Activated gamma-delta T cell treated with Interleukin-2 at 50 U/mL for 16 hours (primary cell): ENCODE results near the gene ZNF565.
A peak's percentile ranks its signal among the peaks of the same experiment; 100 is the strongest.
"Not testable (repeated sequence)": the region's sequence is repeated elsewhere in the genome, so short reads cannot be mapped to it uniquely, and the experiment has no call there.

Experiments used
- DNase-seq: peaks from one replicate; pipeline ENCODE4 v3.0.0-alpha.2; 2020

ZNF565 gene

DNA sequence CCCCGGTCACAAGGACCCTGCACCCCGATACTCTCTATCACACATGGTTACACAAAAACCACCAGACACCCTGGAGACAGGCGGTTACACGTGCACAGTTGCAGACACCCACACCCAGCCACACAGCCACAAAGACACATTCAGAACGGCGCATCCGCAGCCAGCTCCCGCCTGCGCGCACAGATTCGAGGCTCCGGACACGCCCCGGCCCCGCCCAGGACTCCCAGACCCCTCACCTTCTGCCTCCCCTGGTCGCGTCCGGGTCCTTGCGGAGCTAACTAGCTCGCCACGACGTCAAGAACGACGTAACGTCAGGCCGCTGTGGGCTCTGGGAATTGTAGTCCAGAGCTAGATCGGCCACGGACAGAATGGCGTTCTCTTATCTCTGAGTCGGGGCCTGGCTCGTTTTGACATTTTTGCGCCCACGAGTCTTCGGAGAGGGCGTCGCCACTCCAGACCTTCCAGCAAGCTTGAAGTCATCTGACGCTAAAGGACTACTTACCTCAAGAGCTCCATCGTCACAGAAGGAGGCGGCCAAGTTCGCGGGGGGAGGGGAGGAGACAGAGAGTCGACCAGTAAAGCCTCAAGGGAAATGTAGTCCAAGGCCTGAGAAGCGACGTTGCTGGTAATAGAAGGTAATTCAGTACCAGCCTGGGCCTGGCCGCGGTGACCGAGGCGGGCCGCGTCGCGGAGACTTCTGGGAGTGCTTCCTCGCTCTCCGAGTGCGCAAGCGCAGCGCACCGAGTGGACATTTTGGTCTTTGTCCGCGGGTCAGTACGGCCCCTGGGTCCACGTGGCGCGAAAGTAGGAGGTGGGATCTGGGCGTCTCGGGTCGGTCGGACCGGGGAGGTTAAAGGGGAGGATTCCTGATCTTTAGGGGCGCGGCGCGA is at the start of gene ZNF565, which contains the start of gene ZNF146:
Gene ZNF565 (minus strand): TSS at position 280 of the 890 bp plus-strand sequence. CDS start 12,680 bp downstream, outside the sequence.
Gene ZNF146 (plus strand): TSS at position 721 of the 890 bp plus-strand sequence. CDS start 21,335 bp downstream, outside the sequence.
- DNase-seq = peak; percentile 94

DNA sequence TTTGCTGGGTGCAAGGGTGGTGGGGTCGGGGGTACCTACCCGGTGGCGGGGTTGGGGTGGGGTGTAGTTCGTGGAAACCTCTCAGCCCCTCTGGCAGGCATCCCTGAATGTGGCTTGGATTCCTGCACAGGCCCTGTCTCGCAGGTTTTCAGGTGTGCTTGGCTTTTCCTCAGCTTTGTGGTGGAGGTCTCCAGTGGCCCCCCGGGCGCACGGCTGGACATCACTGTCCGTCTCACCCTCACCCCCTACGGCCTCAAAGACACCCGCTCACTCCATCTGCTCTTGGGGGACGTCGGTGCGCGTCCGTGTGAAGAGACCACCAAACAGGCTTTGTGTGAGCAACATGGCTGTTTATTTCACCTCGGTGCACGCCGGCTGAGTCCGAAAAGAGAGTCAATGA is 44.7 kb upstream of the ZNF565 start:
- no peak for DNase-seq

DNA sequence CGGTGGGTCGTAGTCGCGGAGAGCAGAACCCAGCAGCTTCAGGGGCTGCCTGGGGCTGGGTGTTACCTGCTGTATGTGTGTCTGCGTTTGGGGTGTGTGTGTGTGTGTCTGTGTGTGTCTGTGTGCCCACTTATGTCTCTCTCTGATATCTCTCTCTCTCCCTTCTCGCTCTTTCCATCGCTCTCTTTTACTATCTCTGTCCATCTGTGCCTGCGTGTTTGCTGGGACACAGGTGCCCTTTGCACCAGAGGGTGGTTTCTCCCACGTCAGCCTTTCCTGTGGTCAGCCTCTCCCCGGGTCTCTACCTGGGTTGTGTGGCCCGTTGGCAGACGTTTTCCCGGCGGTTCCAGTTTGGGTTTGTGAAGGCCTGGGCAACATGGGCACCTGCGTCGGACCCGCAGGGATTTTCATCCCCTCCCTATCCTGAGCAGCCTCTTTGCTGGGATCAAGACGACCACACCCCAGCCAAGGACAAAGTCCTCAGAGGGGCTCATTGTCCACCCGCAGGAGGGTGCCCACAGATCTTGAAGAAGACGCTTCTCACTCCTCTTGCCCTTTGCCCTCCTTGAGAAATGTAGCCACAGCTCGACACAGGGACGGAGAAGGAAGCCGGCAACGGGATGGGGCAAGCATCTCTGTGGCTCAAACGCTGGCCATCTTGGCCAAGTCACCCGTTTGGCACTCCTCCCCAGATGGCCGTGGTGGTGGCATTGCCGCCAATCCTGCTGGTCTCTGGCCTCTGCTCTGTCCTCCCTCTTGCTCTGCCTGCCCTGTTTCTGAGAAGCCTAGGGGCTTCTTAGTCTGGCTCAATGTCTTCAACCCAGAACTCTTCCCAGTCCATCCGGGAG is 43.8 kb upstream of the ZNF565 start:
- no peak for DNase-seq

DNA sequence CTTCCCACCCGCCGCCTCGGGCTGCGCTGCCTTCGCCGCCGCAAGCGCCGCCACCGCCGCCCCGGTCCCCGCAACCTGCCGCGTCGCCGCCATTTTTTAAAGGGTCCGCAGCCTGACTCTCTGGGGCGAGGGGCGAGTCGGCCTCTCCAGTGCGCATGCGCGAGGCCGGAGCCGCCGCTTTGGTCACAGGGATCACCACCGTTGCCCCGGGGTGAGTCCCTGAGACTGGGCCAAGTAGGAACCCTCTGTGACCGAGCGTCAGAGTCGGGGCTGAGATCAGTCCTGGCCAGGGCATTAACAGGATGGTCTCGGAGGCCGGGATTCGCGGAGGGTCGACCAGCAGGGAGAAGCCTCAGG is 43.0 kb upstream of the ZNF565 start:
- no peak for DNase-seq

DNA sequence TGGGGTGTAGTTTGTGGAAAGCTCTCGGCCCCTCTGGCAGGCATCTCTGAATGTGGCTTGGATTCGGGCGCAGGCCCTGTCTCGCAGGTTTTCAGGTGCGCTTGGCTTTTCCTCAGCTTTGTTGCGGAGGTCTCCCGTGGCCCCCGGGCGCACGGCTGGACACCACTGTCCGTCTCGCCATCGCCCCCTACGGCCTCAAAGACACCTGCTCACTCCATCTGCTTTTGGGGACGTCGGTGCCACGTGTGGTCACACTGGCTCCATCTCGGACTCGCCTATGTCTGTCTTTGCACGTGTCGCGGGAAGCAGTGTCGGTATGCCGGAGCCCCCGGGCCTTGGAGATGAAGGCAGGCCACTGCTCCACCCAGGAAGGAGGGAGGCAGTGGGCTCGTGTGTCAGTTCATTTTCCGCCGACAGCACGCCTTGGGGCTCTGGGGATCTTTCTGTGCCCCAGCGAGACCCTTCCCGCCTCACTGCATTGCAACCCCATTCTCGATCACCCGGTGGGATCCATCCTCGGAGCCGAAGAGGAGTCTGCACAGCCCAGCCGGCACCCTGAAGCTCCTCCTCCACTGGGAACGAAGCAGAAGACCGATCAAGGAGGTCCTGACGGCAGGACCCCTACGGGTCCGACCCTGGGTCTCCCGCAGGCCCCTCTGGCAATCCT is 42.5 kb upstream of the ZNF565 start:
- DNase-seq = no peak

DNA sequence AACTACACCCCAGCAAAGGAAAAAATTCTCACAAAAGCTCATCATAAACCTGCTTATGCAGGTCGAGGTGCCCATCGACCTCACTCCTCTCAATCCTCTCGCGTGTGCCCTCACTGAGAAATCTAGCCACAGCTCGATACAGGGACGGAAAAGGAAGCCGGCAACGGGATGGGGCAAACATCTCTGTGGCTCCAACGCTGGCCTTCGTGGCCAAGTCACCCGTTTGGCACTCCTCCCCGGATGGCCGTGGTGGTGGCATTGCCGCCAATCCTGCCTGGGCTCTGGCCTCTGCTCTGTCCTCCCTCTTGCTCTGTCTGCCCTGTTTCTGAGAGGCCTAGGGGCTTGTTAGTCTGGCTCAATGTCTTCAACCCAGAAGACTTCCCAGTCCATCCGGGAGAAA is 41.6 kb upstream of the ZNF565 start:
- no peak for DNase-seq

DNA sequence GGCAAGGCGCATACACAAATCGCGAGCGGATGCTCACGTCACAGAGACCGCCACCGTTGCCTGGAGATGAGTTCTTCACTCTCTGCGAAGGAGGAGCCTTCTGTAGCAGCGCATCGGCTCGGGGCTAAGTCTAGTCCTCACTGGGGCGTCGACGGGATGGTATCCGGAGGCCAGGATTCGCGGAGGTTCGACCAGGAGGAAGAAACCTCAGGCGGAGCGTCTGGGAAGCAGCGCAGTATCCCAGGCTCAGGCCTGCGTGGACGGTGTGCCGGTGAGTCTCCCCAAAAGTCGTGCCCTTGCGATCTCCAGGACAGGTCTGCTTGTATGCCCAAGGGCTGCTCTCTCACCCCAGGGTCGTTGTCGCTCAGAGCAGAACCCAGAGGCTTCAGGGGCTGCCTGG is 40.9 kb upstream of the ZNF565 start:
- no peak for DNase-seq

DNA sequence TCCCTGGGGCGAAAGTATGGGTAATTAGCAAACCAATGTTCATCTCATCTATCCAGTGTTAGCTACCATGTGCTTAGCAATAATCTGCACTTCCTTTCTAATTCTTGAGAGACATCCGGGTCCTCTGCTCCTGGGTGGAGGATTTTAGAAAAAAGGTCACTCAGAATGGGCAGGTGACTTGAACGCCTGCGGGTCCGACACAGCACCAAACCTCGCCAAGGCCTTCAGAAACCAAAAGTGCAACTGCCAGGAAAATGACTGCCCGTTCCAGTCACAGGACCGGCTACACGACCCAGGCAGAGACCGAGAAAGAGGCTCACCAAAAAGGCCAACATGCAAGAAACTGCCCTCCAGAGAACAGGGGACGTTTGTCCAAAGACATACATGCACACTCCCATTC is 40.4 kb upstream of the ZNF565 start:
- DNase-seq = no peak

DNA sequence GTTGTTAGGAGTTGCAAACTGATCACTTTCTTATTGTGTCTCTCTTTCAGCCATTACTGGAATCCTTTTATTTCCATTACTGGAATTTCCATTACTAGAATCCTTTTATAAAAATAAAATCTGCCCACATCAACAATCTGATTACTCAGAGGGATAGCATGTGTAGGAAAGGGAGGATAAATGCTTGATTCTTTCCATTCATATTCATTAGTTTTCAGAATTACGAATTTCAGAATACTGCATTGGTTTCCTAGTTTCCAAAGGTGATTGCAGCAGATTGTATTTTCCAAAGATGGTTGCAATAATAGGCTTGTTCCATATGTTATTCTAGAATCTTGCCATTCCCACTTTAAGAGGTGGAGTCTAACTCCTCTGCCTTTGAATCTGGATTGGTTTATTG is 37.6 kb upstream of the ZNF565 start:
- no peak for DNase-seq

DNA sequence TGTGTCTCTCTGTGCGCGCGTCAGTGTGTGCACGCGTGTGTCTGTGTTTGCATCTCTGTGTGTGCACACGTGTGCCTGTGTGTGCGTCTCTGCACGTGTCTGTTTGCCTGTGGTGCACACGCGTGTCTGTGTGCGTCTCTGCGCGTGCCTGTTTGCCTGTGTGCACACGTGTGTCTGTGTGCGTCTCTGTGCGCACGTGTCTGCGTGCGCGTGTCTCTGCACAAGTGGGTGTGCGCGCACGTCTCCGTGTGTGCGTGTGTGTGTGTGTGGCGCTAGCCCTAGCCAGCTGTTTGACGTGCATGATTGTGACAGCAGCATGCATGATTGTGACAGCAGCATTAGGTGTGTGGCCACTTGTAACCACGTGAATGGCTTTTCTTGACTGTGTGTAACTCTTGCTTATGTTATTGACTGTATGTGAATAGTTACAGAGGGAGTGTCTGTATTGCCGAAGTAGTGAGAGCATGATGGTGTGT is 31.6 kb upstream of the ZNF565 start:
- DNase-seq = no peak

DNA sequence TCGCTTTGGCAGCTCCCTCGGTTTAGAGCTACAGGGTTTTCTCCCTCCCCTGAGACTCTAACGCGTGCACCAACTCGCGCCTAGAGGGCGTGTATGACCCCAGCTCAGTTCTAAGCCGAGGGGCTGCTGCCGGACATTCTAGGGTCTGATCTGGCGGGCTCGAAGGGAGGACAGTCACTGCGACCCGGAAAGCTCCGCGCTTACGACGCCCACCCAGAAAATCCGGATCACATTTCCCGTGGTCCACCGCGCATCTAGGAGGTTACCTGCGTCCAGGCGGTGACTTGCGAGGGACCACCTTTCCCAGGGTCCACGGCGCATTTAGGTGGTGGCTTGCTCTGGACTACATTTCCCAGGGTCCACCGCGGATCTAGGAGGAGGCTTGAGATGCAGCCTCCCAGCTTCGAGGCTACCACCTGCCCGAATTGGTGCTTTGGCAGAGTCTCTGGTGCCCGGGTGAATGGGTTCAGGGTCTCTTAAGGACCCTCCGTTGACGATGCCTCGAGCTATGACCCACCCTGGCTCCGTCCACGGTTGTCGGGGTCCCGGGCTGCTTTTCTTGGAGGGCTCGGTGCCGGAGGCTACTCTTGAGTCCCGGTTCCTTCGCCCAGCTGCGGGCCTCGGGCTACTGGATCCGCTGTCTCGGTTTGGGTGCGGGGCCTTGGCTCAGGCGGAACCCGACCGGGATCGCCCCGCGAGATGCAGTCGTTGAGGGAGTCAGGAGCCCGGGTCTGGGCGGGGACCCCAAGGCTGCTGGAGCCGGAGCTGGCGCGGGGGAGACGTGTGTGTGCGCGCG is 30.9 kb upstream of the ZNF565 start:
- DNase-seq = no peak

DNA sequence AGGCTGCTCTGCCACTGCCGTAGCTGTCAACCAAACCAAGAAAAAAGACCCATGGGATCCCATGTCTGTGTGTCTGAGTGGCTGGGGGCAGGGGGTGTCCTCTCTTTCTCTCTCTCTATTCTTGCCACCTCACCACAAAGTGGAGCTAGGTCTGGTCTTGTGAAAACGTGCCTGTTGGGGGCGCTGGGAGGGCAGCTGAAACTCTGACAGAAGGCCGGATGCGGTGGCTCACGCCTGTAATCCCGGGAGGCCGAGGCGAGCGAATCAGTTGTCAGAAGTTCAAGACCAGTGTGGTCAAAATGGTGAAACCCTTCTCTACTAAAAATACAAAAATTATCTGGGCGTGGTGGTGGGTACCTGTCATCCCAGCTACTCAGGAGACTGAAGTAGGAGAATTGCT is 29.6 kb upstream of the ZNF565 start:
- DNase-seq = no peak

DNA sequence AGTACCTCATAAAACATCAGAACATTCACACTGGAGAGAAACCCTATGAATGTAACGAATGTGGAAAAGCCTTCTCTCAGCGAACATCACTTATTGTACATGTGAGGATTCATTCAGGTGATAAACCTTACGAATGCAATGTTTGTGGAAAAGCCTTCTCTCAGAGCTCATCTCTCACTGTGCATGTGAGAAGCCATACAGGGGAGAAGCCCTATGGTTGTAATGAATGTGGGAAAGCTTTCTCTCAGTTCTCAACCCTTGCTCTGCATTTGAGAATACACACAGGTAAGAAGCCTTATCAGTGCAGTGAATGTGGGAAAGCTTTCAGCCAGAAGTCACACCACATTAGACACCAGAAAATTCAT is 22.5 kb upstream of the ZNF565 start:
- no peak for DNase-seq

DNA sequence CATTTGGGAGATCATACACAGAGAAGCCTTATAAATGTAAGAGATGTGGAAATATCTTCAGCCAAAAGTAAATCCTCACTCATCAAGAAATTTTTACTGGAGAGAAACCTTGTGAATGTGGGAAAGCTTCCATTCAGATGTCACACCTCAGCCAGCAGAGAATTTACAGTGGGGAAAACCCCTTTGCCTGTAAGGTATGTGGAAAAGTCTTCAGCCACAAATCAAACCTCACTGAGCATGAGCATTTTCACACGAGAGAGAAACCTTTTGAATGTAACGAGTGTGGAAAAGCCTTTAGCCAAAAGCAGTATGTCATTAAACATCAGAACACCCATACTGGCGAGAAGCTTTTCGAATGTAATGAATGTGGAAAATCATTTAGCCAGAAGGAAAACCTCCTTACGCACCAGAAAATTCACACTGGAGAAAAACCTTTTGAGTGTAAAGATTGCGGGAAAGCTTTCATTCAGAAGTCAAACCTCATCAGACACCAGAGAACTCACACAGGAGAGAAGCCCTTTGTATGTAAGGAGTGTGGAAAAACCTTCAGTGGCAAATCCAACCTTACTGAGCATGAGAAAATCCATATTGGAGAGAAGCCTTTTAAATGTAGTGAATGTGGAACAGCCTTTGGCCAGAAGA is 22.0 kb upstream of the ZNF565 start:
- no peak for DNase-seq

DNA sequence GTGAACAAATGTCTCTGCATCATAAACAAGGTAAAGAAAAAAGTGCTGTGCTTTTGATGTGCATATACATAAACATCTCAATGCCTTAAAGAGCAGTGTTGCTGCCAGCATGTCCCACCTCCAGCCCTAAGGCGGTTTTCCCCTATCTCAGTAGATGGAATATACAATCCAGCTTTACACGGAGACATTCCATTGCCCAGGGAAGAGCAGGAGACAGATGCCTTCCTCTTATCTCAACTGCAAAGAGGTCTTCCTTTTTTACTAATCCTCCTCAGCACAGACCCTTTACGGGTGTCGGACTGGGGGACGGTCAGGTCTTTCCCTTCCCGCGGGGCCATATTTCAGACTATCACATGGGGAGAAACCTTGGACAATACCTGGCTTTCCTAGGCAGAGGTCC is 19.2 kb upstream of the ZNF565 start:
- DNase-seq = not testable (repeated sequence)

DNA sequence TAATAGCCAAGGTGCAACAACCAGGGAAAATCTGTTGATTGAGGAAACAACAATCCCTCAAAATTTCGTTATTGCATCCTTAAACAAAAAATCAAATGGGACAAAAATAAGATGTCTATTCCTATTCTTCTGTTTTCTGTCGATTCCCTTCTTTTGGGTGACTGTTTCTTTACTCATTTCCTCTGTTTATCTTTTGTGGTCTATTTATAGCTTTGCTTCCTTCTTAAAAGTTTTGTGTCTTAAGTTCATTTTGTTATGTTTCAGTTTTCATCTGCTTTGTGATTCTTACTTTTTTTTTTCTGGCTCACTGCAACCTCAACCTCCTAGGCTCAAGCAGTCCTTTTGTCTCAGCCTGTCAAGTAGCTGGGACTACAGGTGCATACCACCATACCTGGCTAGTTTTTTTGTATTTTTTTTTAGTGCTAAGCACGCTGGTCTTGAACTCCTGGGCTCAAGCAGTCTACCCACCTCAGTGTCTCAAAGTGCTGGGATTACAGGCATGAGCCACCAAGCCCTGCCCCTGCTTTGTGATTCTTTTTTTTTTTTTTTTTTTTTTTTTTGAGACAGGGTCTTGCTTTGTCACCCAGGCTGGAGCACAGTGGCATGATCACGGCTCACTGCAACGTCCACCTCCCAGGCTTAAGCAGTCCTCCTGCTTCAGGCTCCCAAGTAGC is 10.9 kb upstream of the ZNF565 start:
- no peak for DNase-seq

DNA sequence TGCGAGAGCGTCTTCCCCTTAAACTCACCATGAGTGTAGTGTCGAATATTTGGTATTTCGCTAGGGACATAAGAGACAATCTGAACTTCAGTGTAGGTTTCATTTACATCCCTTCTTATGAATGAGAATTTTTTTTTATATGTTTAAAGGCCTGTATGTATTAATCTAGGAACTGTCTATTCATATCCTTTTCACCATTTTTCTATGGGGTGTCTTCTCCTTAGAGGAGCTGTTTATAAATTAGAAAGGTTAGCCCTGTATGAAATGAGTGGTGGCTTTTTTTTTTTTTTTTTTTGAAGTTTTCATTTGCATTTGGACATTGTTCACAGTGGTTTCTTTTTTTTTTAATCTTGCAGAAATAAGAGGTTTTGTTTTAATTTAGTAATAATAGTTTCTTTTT is 8.0 kb upstream of the ZNF565 start:
- no peak for DNase-seq

DNA sequence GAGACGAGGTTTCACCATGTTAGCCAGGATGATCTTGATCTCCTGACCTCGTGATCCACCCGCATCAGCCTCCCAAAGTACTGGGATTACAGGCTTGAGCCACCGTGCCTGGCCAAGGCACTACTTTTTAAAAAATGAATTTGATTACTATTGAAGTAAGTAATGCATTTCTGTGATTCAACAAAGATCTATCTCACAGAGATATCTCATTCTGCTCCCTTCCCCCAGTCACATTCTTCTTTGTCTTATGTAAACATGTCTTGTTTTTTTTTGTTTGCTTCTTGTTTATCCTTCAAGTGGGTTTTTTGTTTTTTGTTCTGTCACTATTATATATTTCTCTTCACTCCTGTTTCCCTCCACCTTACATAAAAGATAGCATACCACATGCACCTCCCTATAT is 7.0 kb upstream of the ZNF565 start:
- no peak for DNase-seq

DNA sequence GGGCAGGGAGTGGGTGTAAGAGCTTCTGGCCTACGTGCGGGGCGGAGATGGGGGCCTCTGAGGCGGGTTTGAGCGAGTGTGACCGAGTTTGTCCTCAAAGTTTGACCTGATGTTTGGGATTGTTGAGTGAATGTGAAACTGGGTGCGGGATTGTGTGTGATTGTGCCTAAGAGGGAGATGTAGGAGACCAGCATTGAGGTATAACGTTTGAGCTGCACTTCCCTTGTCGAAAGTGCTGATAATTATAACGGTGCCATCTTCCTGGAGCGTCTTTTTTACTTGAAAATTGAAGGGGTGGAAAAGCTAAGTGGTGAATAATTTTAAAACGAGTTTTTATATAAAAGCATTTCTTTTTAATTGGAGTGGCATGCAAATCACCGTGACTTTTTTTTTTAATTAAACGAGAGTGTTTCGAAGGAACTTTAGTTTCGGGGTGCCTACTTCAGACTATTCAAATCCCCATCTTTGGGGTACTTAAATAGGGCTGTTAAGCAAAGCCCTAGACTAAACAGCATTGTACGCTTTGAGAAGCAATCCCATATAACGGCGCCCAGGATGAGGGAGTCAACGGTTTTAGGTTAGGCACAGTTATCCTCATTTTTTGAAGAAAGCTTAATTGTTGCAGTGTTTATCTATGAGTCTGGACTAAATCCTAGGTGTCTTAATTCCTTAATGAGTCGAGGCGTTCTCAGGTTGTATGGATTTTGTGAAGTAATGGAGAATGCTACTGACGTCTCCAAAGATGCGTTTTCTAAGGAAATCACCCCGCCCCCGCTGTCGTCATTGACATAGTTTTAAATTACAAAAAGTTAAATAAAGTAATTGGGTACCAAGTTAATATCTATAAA is 1.0 kb upstream of the ZNF565 start:
- DNase-seq = no peak

DNA sequence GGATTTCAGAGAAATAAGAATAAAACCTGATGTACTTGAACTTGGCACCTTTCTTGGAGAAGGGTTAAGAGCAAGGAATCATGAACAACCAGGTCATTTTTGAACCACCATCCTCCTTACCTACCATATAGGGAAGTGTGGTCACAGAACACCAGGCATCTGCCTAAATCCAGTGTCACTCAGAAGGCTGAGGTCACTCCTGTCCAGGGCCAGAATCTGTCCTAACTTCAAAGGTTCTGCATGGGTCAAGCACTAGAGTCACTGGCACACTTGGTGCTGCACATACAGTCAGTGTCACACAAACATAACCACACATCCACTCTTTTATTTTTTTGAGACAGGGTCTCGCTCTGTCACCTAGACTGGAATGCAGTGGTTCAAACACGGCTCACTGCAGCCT is 1.6 kb downstream of the ZNF565 start:
- DNase-seq = no peak
